GM23338 (cell line): ENCODE data around the gene ZC3H12C. TPM values are rescaled to one million over a fixed set of nuclear protein-coding genes. Genes with fewer than 3 reads are reported as not detected.

ENCODE experiments used
- ATAC-seq: fragments of 200-7000 bp; cut with Tn5 transposase; 3 replicates; pipeline ENCODE4 v1.9.1; 2020
- DNase-seq: peaks from one replicate; pipeline ENCODE4 v3.0.0-alpha.2; 2015; ENCODE audit warnings: low spot score
- H2AFZ ChIP-seq: fragments of 200-600 bp; sonication (generic); 2 replicates; pipeline ENCODE4 v1.8.0; 2016; ENCODE audit warnings: antibody characterized with exemption, mild to moderate bottlenecking, moderate library complexity
- H3F3A ChIP-seq: fragments of 200-600 bp; sonication (generic); replicated peaks from 2 replicates; pipeline ENCODE4 v1.8.0; 2017; ENCODE audit warnings: antibody characterized with exemption, mixed run types, low read depth
- H3K27ac ChIP-seq: fragments of 200-600 bp; sonication (generic); 2 replicates; pipeline ENCODE4 v1.6.1; 2016; ENCODE audit warnings: low read depth
- H3K27me3 ChIP-seq: fragments of 200-600 bp; sonication (generic); 2 replicates; pipeline ENCODE4 v1.8.0; 2016; ENCODE audit warnings: mild to moderate bottlenecking, mixed run types, moderate library complexity; ENCODE audit not compliant: insufficient read depth
- H3K36me3 ChIP-seq: fragments of 200-600 bp; sonication (generic); 2 replicates; pipeline ENCODE4 v1.8.0; 2016; ENCODE audit warnings: mild to moderate bottlenecking; ENCODE audit not compliant: insufficient read depth
- H3K4me1 ChIP-seq: fragments of 200-600 bp; sonication (generic); 2 replicates; pipeline ENCODE4 v1.8.0; 2016; ENCODE audit warnings: mild to moderate bottlenecking, moderate library complexity; ENCODE audit not compliant: insufficient read depth
- H3K4me2 ChIP-seq: fragments of 200-600 bp; sonication (generic); 2 replicates; pipeline ENCODE4 v1.7.1; 2017; ENCODE audit warnings: mixed run types
- H3K4me3 ChIP-seq: fragments of 200-600 bp; sonication (generic); 2 replicates; pipeline ENCODE4 v1.6.1; 2016; ENCODE audit warnings: mixed run types
- H3K79me2 ChIP-seq: fragments of 200-600 bp; sonication (generic); replicated peaks from 2 replicates; pipeline ENCODE4 v1.8.0; 2017; ENCODE audit warnings: mild to moderate bottlenecking; ENCODE audit not compliant: insufficient read depth
- H3K9me2 ChIP-seq: fragments of 200-600 bp; sonication (generic); 2 replicates; pipeline ENCODE4 v1.8.0; 2017; ENCODE audit not compliant: insufficient read depth
- H4K20me1 ChIP-seq: fragments of 200-600 bp; sonication (generic); replicated peaks from 2 replicates; pipeline ENCODE4 v1.8.0; 2017; ENCODE audit warnings: mild to moderate bottlenecking; ENCODE audit not compliant: insufficient read depth
- H3K27ac Mint-ChIP-seq: 2 replicates; pipeline ENCODE4 v1.8.0; 2020; ENCODE audit warnings: inconsistent platforms, mild to moderate bottlenecking, moderate library complexity, mixed read lengths
- H3K27me3 Mint-ChIP-seq: 3 replicates; pipeline ENCODE4 v1.8.0; 2022; ENCODE audit warnings: low read depth, mild to moderate bottlenecking, moderate library complexity, mixed read lengths, inconsistent platforms; ENCODE audit not compliant: insufficient read depth, poor library complexity
- H3K36me3 Mint-ChIP-seq: 3 replicates; pipeline ENCODE4 v1.8.0; 2021; ENCODE audit warnings: low read depth, mild to moderate bottlenecking, inconsistent platforms, moderate library complexity, mixed read lengths
- H3K4me1 Mint-ChIP-seq: 3 replicates; pipeline ENCODE4 v1.8.0; 2020; ENCODE audit warnings: mild to moderate bottlenecking, inconsistent platforms, mixed read lengths
- H3K4me3 Mint-ChIP-seq: 3 replicates; pipeline ENCODE4 v1.8.0; 2021; ENCODE audit warnings: moderate library complexity, mild to moderate bottlenecking, inconsistent platforms, mixed read lengths
- H3K9me3 Mint-ChIP-seq: 3 replicates; pipeline ENCODE4 v1.8.0; 2020; ENCODE audit warnings: moderate library complexity, mild to moderate bottlenecking, inconsistent platforms, mixed read lengths
- CREB1 ChIP-seq: fragments of 250-450 bp; sonication (Bioruptor Pico); IDR thresholded peaks from 2 replicates; pipeline ENCODE4 v1.5.0; 2020; ENCODE audit warnings: low read depth, mild to moderate bottlenecking, moderate library complexity
- EZH2 ChIP-seq: fragments of 200-600 bp; sonication (generic); IDR thresholded peaks from one replicate; pipeline ENCODE4 v1.8.0; 2017; ENCODE audit warnings: antibody characterized with exemption, mild to moderate bottlenecking, low read depth; ENCODE audit not compliant: unreplicated experiment
- EZH2phosphoT487 ChIP-seq: fragments of 200-600 bp; sonication (generic); IDR thresholded peaks from one replicate; pipeline ENCODE4 v1.8.1; 2018; ENCODE audit warnings: antibody characterized with exemption; ENCODE audit not compliant: unreplicated experiment
- JUNB ChIP-seq: IDR thresholded peaks from one replicate; pipeline ENCODE4 v1.6.1; 2016; ENCODE audit warnings: antibody characterized with exemption; ENCODE audit not compliant: unreplicated experiment
- NANOG ChIP-seq: IDR thresholded peaks from 2 replicates; pipeline ENCODE4 v1.6.1; 2016; ENCODE audit warnings: antibody characterized with exemption, borderline replicate concordance
- POLR2AphosphoS5 ChIP-seq: IDR thresholded peaks from 2 replicates; pipeline ENCODE4 v1.6.1; 2016; ENCODE audit warnings: antibody characterized with exemption, low read depth
- STAT1 ChIP-seq: IDR thresholded peaks from one replicate; pipeline ENCODE4 v1.6.1; 2016; ENCODE audit warnings: antibody characterized with exemption; ENCODE audit not compliant: unreplicated experiment
- ZNF114 ChIP-seq: fragments of 250-450 bp; sonication (Bioruptor Pico); IDR thresholded peaks from 2 replicates; pipeline ENCODE4 v1.5.0; 2020; ENCODE audit warnings: mild to moderate bottlenecking, moderate library complexity
- ZNF331 ChIP-seq: fragments of 250-450 bp; sonication (Bioruptor Pico); IDR thresholded peaks from 2 replicates; pipeline ENCODE4 v1.5.0; 2020; ENCODE audit warnings: low read depth, mild to moderate bottlenecking, moderate library complexity
- polyA plus RNA-seq: library from polyadenylated mRNA; unstranded; fragments of >200 nt; fragmentation: Nextera tagmentation; extraction: Ambion mirVana; gene quantifications from 2 replicates; pipeline ENCODE4 v1.2.1, GENCODE V29; 2016
- total RNA-seq: library from RNA; depleted of rRNA; stranded (reverse); fragments of >200 nt; shearing (Covaris generic); gene quantifications from 2 replicates; pipeline ENCODE4 v1.2.3, GENCODE V29; 2014
- TF ChIP-seq, protein P1 (sequence below), 2 experiments: fragments of 200-600 bp in 1 of 2; sonication (generic) in 1 of 2; conservative IDR thresholded peaks; 2 replicates each; pipeline versions ENCODE4 v1.5.1 to v1.6.1; 2016 to 2017; ENCODE audit warnings: antibody characterized with exemption in 2 of 2, low read depth in 2 of 2, mild to moderate bottlenecking in 2 of 2, moderate library complexity in 1 of 2
- TF ChIP-seq, protein P2 (sequence below): IDR thresholded peaks from 2 replicates; pipeline ENCODE4 v1.6.1; 2016; ENCODE audit warnings: antibody characterized with exemption
- TF ChIP-seq, protein P3 (sequence below): fragments of 250-450 bp; sonication (Bioruptor Pico); IDR thresholded peaks from 2 replicates; pipeline ENCODE4 v1.5.0; 2020; ENCODE audit warnings: mild to moderate bottlenecking, moderate library complexity
- TF ChIP-seq, protein P4 (sequence below): IDR thresholded peaks from one replicate; pipeline ENCODE4 v1.6.1; 2018; ENCODE audit warnings: antibody characterized with exemption; ENCODE audit not compliant: unreplicated experiment

ZC3H12C gene
- total and polyA plus RNA-seq, 2 experiments from 2014 or later = 0.55 to 2.4 TPM

DNA sequence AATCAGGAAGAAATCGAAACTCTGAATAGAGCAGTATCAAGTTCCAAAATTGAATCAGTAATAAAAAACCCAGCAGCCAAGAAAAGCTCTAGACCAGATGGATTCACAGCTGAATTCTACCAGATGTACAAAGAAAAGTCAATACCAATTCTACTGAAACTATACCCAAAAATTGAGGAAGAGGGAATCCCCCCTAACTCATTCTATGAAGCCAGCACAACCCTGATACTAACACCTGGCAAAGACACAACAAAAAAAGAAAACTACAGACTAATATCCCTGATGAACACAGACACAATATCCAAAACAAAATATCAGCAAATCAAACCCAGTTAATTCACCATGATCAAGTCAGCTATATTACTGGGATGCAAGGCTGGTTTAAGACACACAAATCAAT, 97.7 kb downstream of the ZC3H12C start:
- Histone ChIP-seq H3F3A (no peaks in the 10 kb centered on the region), H2AFZ (no peak overlapping the region), H3K4me3 (no peak overlapping the region), H3K9me2 (peaks cover 5% of the 10 kb centered on the region; the same call in 1 of the 2 replicates), H3K79me2 (no peaks in the 10 kb centered on the region), H3K4me2 (no peak overlapping the region), H3K36me3 (no peaks in the 10 kb centered on the region), H3K27ac (no peak overlapping the region), H3K27me3 (no peaks in the 10 kb centered on the region), H3K4me1 (peaks cover 10% of the 10 kb centered on the region), H4K20me1 (no peaks in the 10 kb centered on the region)
- TF ChIP-seq STAT1 (no peak), ZNF331 (CRISPR knock-in tag) (no peak), ZNF114 (CRISPR knock-in tag) (no peak), EZH2phosphoT487 (no peak), EZH2 (no peak), NANOG (no peak), POLR2AphosphoS5 (no peak), JUNB (no peak), CREB1 (CRISPR knock-in tag) (no peak)
- TF ChIP-seq, protein P1, sequence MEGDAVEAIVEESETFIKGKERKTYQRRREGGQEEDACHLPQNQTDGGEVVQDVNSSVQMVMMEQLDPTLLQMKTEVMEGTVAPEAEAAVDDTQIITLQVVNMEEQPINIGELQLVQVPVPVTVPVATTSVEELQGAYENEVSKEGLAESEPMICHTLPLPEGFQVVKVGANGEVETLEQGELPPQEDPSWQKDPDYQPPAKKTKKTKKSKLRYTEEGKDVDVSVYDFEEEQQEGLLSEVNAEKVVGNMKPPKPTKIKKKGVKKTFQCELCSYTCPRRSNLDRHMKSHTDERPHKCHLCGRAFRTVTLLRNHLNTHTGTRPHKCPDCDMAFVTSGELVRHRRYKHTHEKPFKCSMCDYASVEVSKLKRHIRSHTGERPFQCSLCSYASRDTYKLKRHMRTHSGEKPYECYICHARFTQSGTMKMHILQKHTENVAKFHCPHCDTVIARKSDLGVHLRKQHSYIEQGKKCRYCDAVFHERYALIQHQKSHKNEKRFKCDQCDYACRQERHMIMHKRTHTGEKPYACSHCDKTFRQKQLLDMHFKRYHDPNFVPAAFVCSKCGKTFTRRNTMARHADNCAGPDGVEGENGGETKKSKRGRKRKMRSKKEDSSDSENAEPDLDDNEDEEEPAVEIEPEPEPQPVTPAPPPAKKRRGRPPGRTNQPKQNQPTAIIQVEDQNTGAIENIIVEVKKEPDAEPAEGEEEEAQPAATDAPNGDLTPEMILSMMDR (conservative IDR thresholded peaks at IDR 0.05; ENCODE audit: low read depth in 2 of 2) = no peak
- TF ChIP-seq, protein P2, sequence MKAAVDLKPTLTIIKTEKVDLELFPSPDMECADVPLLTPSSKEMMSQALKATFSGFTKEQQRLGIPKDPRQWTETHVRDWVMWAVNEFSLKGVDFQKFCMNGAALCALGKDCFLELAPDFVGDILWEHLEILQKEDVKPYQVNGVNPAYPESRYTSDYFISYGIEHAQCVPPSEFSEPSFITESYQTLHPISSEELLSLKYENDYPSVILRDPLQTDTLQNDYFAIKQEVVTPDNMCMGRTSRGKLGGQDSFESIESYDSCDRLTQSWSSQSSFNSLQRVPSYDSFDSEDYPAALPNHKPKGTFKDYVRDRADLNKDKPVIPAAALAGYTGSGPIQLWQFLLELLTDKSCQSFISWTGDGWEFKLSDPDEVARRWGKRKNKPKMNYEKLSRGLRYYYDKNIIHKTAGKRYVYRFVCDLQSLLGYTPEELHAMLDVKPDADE = no peak
- TF ChIP-seq, protein P3, sequence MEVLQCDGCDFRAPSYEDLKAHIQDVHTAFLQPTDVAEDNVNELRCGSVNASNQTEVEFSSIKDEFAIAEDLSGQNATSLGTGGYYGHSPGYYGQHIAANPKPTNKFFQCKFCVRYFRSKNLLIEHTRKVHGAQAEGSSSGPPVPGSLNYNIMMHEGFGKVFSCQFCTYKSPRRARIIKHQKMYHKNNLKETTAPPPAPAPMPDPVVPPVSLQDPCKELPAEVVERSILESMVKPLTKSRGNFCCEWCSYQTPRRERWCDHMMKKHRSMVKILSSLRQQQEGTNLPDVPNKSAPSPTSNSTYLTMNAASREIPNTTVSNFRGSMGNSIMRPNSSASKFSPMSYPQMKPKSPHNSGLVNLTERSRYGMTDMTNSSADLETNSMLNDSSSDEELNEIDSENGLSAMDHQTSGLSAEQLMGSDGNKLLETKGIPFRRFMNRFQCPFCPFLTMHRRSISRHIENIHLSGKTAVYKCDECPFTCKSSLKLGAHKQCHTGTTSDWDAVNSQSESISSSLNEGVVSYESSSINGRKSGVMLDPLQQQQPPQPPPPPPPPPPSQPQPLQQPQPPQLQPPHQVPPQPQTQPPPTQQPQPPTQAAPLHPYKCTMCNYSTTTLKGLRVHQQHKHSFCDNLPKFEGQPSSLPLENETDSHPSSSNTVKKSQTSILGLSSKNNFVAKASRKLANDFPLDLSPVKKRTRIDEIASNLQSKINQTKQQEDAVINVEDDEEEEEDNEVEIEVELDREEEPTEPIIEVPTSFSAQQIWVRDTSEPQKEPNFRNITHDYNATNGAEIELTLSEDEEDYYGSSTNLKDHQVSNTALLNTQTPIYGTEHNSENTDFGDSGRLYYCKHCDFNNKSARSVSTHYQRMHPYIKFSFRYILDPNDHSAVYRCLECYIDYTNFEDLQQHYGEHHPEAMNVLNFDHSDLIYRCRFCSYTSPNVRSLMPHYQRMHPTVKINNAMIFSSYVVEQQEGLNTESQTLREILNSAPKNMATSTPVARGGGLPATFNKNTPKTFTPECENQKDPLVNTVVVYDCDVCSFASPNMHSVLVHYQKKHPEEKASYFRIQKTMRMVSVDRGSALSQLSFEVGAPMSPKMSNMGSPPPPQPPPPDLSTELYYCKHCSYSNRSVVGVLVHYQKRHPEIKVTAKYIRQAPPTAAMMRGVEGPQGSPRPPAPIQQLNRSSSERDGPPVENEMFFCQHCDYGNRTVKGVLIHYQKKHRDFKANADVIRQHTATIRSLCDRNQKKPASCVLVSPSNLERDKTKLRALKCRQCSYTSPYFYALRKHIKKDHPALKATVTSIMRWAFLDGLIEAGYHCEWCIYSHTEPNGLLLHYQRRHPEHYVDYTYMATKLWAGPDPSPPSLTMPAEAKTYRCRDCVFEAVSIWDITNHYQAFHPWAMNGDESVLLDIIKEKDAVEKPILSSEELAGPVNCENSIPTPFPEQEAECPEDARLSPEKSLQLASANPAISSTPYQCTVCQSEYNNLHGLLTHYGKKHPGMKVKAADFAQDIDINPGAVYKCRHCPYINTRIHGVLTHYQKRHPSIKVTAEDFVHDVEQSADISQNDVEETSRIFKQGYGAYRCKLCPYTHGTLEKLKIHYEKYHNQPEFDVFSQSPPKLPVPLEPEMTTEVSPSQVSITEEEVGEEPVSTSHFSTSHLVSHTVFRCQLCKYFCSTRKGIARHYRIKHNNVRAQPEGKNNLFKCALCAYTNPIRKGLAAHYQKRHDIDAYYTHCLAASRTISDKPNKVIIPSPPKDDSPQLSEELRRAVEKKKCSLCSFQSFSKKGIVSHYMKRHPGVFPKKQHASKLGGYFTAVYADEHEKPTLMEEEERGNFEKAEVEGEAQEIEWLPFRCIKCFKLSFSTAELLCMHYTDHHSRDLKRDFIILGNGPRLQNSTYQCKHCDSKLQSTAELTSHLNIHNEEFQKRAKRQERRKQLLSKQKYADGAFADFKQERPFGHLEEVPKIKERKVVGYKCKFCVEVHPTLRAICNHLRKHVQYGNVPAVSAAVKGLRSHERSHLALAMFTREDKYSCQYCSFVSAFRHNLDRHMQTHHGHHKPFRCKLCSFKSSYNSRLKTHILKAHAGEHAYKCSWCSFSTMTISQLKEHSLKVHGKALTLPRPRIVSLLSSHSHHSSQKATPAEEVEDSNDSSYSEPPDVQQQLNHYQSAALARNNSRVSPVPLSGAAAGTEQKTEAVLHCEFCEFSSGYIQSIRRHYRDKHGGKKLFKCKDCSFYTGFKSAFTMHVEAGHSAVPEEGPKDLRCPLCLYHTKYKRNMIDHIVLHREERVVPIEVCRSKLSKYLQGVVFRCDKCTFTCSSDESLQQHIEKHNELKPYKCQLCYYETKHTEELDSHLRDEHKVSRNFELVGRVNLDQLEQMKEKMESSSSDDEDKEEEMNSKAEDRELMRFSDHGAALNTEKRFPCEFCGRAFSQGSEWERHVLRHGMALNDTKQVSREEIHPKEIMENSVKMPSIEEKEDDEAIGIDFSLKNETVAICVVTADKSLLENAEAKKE (CRISPR knock-in tag) = no peak
- TF ChIP-seq, protein P4, sequence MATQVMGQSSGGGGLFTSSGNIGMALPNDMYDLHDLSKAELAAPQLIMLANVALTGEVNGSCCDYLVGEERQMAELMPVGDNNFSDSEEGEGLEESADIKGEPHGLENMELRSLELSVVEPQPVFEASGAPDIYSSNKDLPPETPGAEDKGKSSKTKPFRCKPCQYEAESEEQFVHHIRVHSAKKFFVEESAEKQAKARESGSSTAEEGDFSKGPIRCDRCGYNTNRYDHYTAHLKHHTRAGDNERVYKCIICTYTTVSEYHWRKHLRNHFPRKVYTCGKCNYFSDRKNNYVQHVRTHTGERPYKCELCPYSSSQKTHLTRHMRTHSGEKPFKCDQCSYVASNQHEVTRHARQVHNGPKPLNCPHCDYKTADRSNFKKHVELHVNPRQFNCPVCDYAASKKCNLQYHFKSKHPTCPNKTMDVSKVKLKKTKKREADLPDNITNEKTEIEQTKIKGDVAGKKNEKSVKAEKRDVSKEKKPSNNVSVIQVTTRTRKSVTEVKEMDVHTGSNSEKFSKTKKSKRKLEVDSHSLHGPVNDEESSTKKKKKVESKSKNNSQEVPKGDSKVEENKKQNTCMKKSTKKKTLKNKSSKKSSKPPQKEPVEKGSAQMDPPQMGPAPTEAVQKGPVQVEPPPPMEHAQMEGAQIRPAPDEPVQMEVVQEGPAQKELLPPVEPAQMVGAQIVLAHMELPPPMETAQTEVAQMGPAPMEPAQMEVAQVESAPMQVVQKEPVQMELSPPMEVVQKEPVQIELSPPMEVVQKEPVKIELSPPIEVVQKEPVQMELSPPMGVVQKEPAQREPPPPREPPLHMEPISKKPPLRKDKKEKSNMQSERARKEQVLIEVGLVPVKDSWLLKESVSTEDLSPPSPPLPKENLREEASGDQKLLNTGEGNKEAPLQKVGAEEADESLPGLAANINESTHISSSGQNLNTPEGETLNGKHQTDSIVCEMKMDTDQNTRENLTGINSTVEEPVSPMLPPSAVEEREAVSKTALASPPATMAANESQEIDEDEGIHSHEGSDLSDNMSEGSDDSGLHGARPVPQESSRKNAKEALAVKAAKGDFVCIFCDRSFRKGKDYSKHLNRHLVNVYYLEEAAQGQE = no peak
- H3K9me3 Mint-ChIP-seq = no peaks in the 10 kb centered on the region; the same call in 2 of the 3 replicates
- no peak for DNase-seq
- no peaks in the 10 kb centered on the region for H3K27me3 Mint-ChIP-seq
- peaks cover 13% of the 10 kb centered on the region for H3K4me1 Mint-ChIP-seq
- ATAC-seq = no peak
- no peak overlapping the region for H3K4me3 Mint-ChIP-seq
- no peaks in the 10 kb centered on the region for H3K36me3 Mint-ChIP-seq
- H3K27ac Mint-ChIP-seq = no peak overlapping the region
